Measurements from ENCODE around the gene C1orf115. TPM values are rescaled to one million over a fixed set of nuclear protein-coding genes. Genes with fewer than 3 reads are reported as not detected.
A peak's percentile ranks its signal among the peaks of the same experiment; 100 is the strongest.
"Not testable (repeated sequence)": the region's sequence is repeated elsewhere in the genome, so short reads cannot be mapped to it uniquely, and the experiment has no call there.

The C1orf115 gene
- total RNA-seq, 4 donors from 2014 or later, result 10.8 to 24.0 (median 12.4) TPM

- H3K4me3 ChIP-seq, result no peak overlapping the region
- H3K27me3 ChIP-seq, result no peaks in the 10 kb centered on the region
- intact Hi-C loops (cut with DNase I), result no loop called here
- no peak overlapping the region for H3K27ac ChIP-seq (replicated peaks in 1 of 4)
- 69% methylated on average over 9 of the region's 9 CpGs for WGBS
- H3K36me3 ChIP-seq, result no peaks in the 10 kb centered on the region
- TF ChIP-seq CTCF (IDR thresholded peaks at IDR 0.05), result no peak
- TF ChIP-seq POLR2AphosphoS5 (IDR thresholded peaks at IDR 0.05), result no peak
- TF ChIP-seq POLR2A (IDR thresholded peaks at IDR 0.05; ENCODE audit: low read depth), result no peak
- TF ChIP-seq EP300 (IDR thresholded peaks at IDR 0.05), result no peak
- H3K9me3 ChIP-seq, result no peaks in the 10 kb centered on the region
- DNase-seq (ENCODE audit: extremely low spot score), result no peak
- peaks cover 0 to 5% (median 0%) of the 10 kb centered on the region in 4 donors for H3K4me1 ChIP-seq
Measured at GRCh38 chr1:220708936-220709801, 19.0 kb downstream of the C1orf115 start.

GRCh38 chr1:220710333-220710732, 20.2 kb downstream of the C1orf115 start:
- 61% methylated on average over 4 of the region's 4 CpGs for WGBS
- Histone ChIP-seq H3K9me3 (no peaks in the 10 kb centered on the region), H3K4me3 (no peak overlapping the region), H3K27ac (replicated peaks in 1 of 4) (no peak overlapping the region), H3K27me3 (no peaks in the 10 kb centered on the region), H3K36me3 (no peaks in the 10 kb centered on the region), H3K4me1 (peaks cover 0 to 5% (median 0%) of the 10 kb centered on the region in 4 donors)
- TF ChIP-seq CTCF (IDR thresholded peaks at IDR 0.05) (no peak), EP300 (IDR thresholded peaks at IDR 0.05) (no peak), POLR2AphosphoS5 (IDR thresholded peaks at IDR 0.05) (no peak), POLR2A (IDR thresholded peaks at IDR 0.05; ENCODE audit: low read depth) (no peak)
- DNase-seq (ENCODE audit: extremely low spot score), result no peak
- intact Hi-C loops (cut with DNase I), result no loop called here

GRCh38 chr1:220711056-220711809, 21.1 kb downstream of the C1orf115 start:
- WGBS, result 82% methylated on average over 9 of the region's 9 CpGs
- H3K27me3 ChIP-seq, result no peaks in the 10 kb centered on the region
- H3K4me1 ChIP-seq, result no peaks in the 10 kb centered on the region
- intact Hi-C loops (cut with DNase I), result no loop called here
- TF ChIP-seq CTCF (IDR thresholded peaks at IDR 0.05) (no peak), POLR2A (IDR thresholded peaks at IDR 0.05; ENCODE audit: low read depth) (no peak), EP300 (IDR thresholded peaks at IDR 0.05) (no peak), POLR2AphosphoS5 (IDR thresholded peaks at IDR 0.05) (no peak)
- no peaks in the 10 kb centered on the region for H3K9me3 ChIP-seq
- H3K36me3 ChIP-seq, result no peaks in the 10 kb centered on the region
- no peak overlapping the region for H3K4me3 ChIP-seq
- no peak overlapping the region for H3K27ac ChIP-seq (replicated peaks in 1 of 4)
- DNase-seq (ENCODE audit: extremely low spot score), result peak; percentile 37

GRCh38 chr1:220715986-220716385, 25.8 kb downstream of the C1orf115 start:
- H3K27me3 ChIP-seq; H3K27ac ChIP-seq (replicated peaks in 1 of 4); DNase-seq (ENCODE audit: extremely low spot score); H3K9me3 ChIP-seq; H3K36me3 ChIP-seq; intact Hi-C loops (cut with DNase I); H3K4me1 ChIP-seq; H3K4me3 ChIP-seq: not testable (repeated sequence)
- 97% methylated on average over 5 of the region's 5 CpGs for WGBS

Data from esophagus muscularis mucosa (tissue), 4 donors.